NCI-H526 (cell line): Measurements from ENCODE around the gene RUNX2.

Experiments used
- DNase-seq, 2 experiments: peaks; one replicate each; lab custom pipeline; 2025; lab: John Stamatoyannopoulos, UW

The RUNX2 gene

GRCh38 chr6:45415315-45415714 lies 87.2 kb downstream of the RUNX2 start:
- DNase-seq, result peak; percentile 14 to 46

- no peak for DNase-seq
Measured at GRCh38 chr6:45415788-45416518, 87.8 kb downstream of the RUNX2 start.

DNA sequence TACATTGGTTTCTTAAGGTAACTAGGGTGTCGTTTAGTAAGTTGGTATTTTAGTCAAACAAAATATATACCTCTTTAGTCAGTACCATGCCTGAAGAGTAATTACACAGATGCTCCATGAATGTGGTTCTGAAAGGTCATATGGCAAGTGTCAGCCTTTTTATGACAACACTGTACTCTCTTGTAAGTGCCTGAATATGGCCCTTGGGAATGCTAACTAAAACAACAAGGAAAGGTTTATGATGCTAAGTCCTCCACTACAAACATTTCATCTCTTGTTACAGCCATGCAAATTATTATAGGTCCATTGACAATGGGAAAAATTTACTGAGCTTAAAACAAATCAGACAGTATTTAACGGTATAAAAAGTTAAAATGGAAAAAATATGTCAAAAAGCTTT lies 88.6 kb downstream of the RUNX2 start:
- DNase-seq, result peak; percentile 85 to 89

GRCh38 chr6:45417436-45417835 lies 89.3 kb downstream of the RUNX2 start:
- DNase-seq, result no peak

DNA sequence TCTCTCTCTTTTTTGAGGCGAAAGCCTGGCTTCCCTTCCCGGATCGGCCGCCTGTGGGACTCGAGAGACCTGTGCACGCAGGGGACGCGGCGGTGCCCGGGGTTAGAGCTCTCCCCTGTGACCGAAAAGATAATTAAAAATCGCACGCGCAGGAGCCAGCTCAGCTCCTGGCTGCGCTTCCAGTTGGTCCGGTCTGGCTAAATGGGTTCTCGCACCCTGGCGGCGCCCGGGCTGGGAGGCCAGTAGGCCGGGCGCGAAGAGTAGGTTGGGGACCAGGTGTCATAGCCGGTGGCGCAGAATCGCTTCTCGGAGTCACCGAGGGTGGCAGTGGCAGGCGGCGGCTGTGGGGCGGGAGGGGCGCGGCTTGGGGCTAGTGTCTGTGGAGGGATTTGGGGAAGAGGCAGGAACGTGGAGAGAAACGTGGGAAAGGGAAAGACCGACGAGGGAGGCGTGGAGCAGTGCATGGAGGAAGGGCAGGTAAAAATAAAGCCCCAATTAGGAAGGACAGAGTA lies 91.5 kb downstream of the RUNX2 start:
- peak; percentile 90 to 97 for DNase-seq

DNA sequence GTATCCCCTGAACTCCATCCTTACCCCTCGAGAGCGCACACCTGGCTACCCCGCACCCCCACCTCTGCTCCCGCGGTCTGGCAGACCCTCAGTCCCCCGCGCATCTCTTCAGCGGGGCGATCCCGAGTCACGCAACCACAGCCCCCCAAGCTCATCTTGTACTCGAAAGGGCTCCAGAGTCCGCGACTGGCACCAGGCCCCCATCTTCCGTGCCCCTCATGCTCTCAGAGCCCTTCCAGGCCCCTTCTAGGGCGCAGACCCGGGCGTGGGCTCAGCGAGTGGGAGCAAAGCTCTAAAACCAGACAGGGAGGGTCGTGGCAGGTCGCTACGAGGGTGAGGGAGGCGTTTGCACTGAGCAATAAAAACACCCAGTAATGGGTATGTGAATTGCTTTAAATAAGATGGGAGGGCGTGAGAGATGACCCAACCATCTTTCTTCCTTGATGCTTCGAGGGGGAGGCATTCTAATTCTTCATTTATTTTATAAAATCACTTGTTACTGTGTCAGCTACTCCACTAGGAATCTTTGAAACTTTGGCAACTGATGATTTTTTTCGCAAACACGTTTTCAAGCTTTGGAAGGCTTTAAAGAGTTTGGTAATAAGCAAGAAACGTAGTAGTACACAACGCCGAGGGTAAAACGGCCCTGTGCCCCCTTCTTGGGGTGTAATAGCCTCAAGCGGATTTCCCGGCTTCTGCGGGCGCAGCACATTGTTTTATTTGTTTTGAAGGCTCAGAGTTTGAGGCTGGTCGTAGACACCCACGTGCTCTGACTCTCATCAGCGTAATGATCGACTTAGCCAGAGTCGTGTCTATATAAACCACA lies 92.2 kb downstream of the RUNX2 start:
- DNase-seq, result peak; percentile 73 to 76

GRCh38 chr6:45420909-45421708 lies 93.0 kb downstream of the RUNX2 start:
- DNase-seq, result peak in 1 of 2 experiments; percentile 68

GRCh38 chr6:45421709-45422502 lies 93.8 kb downstream of the RUNX2 start:
- peak; percentile 68 to 91 for DNase-seq

GRCh38 chr6:45422503-45423110 lies 94.5 kb downstream of the RUNX2 start:
- DNase-seq, result peak; percentile 63 to 74

DNA sequence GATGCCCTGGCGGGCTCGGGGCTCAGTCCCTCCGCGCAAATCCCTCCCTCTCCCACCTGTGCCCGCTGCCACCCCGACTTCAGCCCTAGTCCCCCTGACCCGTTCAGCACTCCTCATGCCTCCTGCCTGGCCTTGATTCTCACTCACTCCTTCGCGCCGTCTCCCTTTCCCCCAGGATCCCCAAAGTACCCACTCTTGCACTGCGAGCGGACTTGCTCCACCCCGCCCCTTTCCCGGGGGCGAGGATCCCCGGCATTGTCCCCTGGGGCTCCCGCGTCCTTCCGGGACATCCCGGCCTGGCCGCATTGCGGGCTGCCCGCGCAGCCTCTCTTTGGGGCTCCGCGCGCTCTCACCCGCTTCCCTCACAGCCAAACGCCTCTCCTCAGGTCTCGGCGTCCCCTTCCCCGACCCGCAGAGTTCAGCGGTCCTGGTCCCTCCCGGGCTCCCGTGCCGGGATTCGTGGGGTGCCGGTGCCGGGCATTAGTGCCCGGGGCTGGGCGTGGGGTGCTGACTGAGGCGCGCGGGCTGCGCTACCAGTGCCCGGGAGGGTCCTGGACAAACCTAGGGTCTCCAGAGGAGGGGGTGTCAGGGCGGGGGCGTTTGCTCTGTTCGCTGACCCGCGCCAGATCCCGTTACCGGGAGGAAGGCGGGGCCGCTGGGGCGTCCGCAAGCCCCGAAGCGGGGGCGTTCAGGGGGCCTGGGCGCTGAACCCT lies 95.1 kb downstream of the RUNX2 start:
- peak in 1 of 2 experiments; percentile 74 for DNase-seq

DNA sequence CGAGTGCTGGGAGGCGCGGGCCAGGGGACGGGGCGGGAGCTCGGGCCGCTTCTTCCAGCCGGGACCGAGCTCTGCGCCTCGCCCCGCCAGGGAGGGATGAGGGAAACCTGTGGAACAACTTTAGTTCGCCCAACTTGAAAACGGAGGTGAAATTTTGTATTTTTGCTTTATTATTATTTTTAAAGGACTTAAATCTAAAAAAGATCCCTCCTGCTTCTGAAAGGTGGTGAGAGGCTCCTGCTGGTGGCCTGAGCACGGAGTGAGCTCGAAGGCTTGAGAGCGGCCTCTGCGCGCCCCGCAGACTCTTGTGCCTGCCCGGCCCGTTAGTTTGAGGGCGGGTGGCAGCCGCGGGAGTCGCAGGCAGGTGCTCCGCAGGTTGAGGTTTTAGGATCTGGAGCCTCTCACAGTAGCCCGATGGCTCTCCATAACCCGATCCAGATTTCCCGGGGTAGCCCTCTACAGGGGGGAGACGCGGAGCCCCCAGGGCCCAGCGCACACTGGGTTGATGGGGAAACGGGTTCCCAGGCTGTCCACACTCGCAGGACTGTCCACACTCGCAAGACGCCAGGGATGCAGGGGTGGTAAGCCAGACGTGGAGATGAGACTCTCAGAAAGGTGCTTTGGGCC lies 95.8 kb downstream of the RUNX2 start:
- peak; percentile 20 to 82 for DNase-seq

DNA sequence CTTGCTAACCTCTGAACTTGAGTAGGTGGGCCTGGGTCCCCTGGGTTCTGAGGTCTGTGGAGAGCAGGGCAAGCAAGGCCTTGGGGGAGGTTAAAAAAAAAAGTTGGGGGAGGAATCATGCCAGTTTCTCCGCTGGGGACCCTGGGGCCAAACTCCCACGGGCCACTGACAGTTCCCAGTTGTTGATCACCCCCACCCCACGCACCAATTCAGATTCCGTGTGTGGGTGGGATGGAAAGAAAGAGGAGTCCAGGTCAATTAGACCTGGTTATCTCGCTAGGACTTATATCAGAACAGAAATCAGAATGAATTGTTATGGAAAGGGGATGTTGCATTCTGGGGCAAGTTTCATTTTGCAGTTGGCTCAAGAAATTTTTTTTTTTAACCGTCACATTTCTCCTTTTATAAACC lies 96.3 kb downstream of the RUNX2 start:
- DNase-seq, result peak in 1 of 2 experiments; percentile 49

DNA sequence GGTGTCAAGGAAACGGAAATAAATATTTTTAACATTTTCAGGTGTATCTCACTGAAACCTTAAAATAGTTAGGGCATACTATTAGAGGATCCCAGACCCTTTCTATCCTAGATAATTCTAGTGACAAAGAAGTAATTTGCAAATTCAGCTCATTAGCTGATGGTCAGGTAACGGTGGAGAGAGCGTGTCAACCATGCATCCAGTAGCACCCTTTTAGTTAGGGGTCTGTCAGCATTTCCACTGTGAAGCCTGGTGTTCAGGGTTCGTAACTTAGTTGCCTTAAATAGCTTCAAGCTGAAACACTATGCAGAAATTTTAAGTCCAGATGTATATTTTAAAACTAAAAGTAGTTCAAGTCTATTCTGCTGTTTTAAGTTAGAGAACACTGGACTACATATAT lies 98.1 kb downstream of the RUNX2 start:
- DNase-seq, result no peak

DNA sequence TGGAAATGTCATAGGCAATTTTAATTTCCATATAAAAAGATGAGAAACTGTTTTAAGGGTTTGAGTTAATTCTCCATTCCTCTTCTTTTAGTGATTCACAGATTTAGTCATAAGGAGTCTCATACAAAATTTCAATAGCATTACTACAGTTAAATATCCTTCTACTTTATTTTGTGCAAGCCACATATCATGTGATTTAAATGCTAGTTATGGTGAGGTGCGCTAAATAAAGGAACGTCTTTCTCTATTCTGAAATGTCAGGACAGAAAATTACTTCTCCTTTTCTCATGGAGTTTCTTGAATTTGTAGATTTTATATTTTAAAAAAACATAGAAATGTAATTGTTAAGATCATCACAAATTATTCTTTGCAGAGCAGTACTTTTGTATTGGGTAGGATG lies 99.6 kb downstream of the RUNX2 start:
- DNase-seq, result no peak

DNA sequence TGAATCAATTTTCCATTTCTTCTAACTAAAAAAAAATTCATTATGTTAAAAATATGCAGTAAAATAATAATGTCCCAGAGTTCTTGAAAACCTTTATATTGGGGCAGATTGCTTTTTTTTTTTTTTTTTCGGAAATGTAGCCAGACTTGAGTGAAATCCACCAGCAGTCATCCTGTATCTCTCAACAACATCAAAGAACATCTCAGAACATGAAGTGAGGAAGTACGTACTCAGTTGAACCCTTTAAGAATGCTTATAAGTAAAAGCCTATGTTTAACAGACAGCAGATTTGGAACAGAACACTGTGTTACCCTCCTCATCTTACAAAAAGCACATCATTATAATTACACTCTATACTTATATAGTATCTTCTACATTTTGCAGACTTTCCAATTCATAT lies 100.6 kb downstream of the RUNX2 start:
- DNase-seq, result no peak

GRCh38 chr6:45430590-45431202 lies 102.6 kb downstream of the RUNX2 start:
- DNase-seq, result peak; percentile 12 to 60

DNA sequence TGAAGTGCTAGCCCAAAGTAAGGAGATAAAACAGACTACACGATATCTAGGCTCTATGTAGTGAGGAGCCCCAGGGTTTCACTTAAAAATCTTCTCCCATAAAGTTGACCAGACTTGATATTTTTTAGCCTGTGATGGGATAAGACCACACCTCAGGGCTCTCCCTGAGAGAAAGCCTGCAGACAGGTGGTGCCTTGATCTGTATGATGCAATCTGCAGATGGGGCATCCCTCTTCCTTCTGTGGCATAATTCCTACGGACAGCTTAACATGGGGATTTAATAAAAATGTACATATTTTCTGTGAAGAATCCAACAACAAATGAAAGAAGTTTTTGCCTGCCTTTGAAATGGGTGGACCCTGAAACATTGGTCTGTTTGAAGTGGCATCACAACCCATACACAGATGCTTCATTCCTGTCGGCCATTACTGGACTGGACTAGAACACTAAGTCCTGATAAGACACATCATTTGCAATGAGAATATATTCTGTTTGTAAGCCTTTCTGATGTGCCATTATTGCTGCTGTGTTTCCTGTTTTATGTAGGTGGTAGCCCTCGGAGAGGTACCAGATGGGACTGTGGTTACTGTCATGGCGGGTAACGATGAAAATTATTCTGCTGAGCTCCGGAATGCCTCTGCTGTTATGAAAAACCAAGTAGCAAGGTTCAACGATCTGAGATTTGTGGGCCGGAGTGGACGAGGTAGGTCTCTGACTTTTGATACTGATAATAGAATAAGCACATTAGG lies 103.4 kb downstream of the RUNX2 start:
- no peak for DNase-seq

GRCh38 chr6:45432977-45433376 lies 104.8 kb downstream of the RUNX2 start:
- no peak for DNase-seq
